CD4-positive, alpha-beta T cell treated with Interleukin-12 subunit alpha and Interleukin-12 subunit beta, for 1 hour (primary cell): ENCODE results near the gene ZSWIM3.
"Not testable (repeated sequence)": the region's sequence is repeated elsewhere in the genome, so short reads cannot be mapped to it uniquely, and the experiment has no call there.

Experiments used
- DNase-seq: peaks from one replicate; pipeline ENCODE4 v3.0.0-alpha.2; 2020

The ZSWIM3 gene

GRCh38 chr20:45861221-45862075, 4.0 kb downstream of the ZSWIM3 start:
- no peak for DNase-seq

- no peak for DNase-seq
Observed at GRCh38 chr20:45863543-45864470, 6.4 kb downstream of the ZSWIM3 start.

GRCh38 chr20:45866454-45866853, 9.0 kb downstream of the ZSWIM3 start:
- DNase-seq = no peak

- DNase-seq = no peak
Observed at GRCh38 chr20:45867136-45867818, 9.9 kb downstream of the ZSWIM3 start.

- DNase-seq = no peak
Observed at GRCh38 chr20:45867819-45868176, 10.4 kb downstream of the ZSWIM3 start.

- no peak for DNase-seq
Observed at GRCh38 chr20:45872626-45873025, 15.2 kb downstream of the ZSWIM3 start.

GRCh38 chr20:45873409-45874103, 16.1 kb downstream of the ZSWIM3 start:
- no peak for DNase-seq

GRCh38 chr20:45874104-45874481, 16.7 kb downstream of the ZSWIM3 start:
- DNase-seq = not testable (repeated sequence)

- no peak for DNase-seq
Observed at GRCh38 chr20:45874576-45874975, 17.2 kb downstream of the ZSWIM3 start.

- no peak for DNase-seq
Observed at GRCh38 chr20:45878076-45878761, 20.8 kb downstream of the ZSWIM3 start.

- peak; percentile 99 for DNase-seq
Observed at GRCh38 chr20:45880988-45881788, 23.8 kb downstream of the ZSWIM3 start, which contains the start of gene ZSWIM1. Gene ZSWIM1, plus strand, starts transcription at chr20:45881227. Its CDS starts 1,366 bp downstream, at chr20:45882593.

GRCh38 chr20:45882469-45883099, 25.2 kb downstream of the ZSWIM3 start:
- DNase-seq = no peak

- DNase-seq = no peak
Observed at GRCh38 chr20:45883100-45883469, 25.7 kb downstream of the ZSWIM3 start.

- no peak for DNase-seq
Observed at GRCh38 chr20:45886590-45887345, 29.4 kb downstream of the ZSWIM3 start.

GRCh38 chr20:45887346-45887715, 29.9 kb downstream of the ZSWIM3 start, which contains the start of gene SPATA25:
Gene SPATA25, minus strand, starts transcription at chr20:45887622. Its CDS starts 32 bp downstream, at chr20:45887590.
- DNase-seq = no peak

- no peak for DNase-seq
Observed at GRCh38 chr20:45888681-45889080, 31.3 kb downstream of the ZSWIM3 start.

GRCh38 chr20:45890077-45890984, 32.9 kb downstream of the ZSWIM3 start:
- DNase-seq = peak; percentile 52
